ENCODE measurements around the gene GPR33.
"Not testable (repeated sequence)": the region's sequence is repeated elsewhere in the genome, so short reads cannot be mapped to it uniquely, and the experiment has no call there.

GPR33 gene, protein sequence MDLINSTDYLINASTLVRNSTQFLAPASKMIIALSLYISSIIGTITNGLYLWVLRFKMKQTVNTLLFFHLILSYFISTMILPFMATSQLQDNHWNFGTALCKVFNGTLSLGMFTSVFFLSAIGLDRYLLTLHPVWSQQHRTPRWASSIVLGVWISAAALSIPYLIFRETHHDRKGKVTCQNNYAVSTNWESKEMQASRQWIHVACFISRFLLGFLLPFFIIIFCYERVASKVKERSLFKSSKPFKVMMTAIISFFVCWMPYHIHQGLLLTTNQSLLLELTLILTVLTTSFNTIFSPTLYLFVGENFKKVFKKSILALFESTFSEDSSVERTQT

DNA sequence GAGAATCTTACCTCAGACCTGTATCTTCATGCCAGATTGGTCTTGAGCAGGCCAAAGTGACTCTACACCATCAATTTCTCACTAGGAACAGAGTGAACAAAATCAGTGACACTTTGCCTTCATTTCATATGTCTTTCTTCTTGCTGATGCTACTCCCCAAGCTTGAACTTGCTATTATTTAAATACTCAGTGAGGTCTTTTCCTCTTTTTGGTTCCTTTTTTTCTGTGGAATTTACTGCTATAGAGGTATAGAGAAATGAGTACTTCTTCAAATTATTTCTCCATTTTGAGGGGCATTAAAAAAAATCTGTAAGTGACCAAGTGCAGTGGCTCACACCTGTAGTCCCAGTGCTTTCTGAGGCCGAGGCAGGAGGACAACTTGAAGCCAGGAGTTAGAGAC lies at the start of gene GPR33:
GPR33 (minus strand) TSS at position 154 of the 400 bp plus-strand sequence. CDS start 4,074 bp downstream, outside the sequence.
- no peak for DNase-seq

DNA sequence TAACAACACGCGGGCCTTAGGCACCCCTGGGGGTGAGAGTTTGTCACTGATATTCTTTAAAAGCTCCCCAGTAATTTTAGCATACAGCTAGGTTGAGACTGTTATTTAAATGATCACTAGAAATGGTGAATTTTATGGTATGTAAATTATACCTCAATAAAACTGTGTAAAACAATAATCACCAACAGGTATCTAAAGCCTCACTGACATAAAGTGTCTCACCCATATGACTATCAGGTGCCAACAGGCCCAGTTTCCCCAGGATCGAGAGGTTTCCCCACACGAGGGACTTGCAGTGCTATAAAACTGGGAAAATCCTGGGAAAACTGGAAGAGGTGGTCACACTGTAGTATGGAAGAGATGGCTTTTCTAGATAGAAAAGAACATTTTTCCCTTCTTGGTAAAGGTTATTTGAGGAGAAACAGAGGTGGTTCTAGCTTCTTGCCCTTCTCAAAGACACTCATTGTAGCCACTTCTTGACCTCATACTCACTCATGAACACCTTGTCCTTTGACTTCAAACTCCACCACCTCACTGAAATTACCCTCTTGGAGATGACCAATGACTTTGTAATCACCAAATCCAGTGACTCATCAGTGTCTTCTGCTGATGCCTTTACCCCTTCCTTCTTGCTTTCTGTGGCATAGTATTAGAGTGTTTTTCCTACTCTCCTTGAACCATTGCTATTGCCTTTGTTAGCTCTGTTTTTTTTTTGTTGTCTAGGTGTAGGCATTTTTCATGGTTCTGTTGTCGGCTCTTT lies 48.5 kb upstream of the GPR33 start:
- DNase-seq = no peak

DNA sequence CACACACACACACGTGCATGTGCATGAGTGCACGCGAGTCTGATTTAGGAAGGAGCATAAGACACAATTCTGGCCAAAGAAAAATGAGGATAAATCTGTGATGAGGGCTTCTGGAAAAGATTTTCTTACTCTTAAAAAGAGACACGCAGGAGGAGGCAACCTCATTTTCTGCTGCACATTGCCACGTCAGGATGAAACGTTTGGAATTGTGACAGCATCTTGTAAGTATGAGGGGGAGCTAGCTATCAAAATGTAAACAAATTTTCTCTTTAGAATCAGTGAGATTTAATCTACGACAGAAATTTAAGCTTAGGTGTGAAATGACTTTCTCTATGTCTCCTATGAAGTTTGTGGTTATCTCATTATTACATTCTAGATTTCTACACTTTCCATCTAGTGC lies 42.3 kb upstream of the GPR33 start:
- DNase-seq = no peak

DNA sequence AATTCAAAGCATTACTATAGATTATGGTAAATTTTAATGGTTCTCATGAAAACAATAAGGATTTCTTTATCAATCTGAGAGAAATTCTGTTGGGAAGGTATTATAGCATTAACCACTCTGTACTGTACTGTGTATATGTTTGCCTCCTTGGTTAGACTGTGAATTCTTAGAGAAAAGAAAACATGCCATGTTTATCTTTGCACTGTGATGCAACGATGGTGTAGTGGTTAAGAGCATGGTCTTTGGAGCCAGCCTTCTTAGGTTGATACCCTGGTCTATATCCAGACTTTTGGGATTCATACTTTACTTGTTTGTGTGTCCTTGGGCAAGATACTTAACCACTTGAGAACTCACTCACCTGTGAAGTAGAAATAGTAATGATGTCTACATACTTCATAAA lies 41.2 kb upstream of the GPR33 start:
- no peak for DNase-seq

DNA sequence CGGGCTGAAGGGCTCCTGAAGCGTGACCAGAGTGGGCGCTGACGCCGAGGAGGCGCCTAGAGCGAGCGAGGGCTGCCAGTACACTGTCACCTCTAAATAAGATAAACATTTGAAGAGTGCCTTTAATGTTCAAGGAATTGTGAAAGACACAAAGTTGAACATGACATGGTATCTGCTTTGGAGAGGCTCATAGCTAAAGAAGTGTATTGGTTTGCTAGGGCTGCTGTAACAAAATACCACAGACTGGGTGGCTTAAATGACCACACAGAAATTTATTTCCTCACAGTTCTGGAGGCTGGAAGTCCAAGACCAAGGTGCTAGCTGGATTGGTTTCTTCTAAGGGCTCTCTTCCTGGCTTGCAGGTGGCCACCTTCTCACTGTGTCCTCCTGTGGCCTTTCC lies 39.7 kb upstream of the GPR33 start:
- no peak for DNase-seq

DNA sequence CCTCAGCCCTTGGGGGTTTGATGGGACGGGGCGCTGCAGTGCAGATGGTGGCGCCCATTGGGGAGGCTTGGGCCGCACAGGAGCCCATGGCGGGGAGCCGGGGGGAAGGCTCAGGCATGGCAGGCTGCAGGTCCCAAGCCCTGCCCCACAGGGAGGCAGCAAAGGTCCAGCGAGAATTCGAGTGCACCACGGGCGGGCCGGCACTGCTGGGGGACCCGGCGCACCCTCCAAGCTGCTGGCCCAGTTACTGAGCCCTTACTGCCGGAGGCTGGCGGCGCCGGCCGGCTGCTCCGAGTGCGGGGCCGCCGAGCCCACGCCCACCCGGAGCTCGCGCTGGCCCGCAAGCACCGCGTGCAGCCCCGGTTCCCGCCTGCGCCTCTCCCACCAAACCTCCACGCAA lies 39.2 kb upstream of the GPR33 start:
- DNase-seq = no peak

DNA sequence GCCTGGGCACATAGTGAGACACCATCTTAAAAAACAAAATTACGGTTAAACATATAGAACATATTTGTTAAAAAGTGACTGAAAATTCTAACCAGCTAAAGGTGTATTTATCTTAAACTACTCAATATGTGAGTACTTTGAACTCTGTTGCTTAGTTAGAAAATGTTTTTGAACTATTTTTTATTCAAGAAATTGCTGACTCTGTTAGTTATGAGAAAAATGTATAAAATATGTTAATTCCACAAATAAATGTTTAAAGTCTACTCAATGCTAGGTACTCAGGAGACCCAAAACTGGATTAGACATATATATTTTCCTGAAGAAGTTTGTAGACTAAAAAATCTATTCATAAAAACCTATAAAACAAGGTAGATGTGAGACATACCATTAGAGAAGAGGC lies 23.0 kb upstream of the GPR33 start:
- DNase-seq = no peak

DNA sequence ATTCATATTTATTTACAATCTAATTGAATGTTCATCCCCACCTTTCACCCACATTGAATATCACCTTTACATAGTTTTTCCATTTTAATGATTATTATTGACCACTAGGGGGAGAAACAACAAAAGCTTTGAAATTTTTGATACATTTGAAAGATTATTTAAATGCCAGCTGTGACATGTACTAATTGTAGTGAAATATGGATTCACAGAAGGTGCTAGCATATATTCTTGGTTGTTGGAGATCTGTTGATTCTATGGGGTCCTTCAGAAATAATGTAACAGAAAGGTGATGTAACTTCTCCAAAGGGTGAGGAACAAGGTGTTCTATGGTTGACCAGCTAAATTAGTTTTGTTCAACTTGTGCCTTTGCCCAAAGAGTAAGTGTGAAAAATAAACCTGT lies 22.4 kb upstream of the GPR33 start:
- DNase-seq = no peak

DNA sequence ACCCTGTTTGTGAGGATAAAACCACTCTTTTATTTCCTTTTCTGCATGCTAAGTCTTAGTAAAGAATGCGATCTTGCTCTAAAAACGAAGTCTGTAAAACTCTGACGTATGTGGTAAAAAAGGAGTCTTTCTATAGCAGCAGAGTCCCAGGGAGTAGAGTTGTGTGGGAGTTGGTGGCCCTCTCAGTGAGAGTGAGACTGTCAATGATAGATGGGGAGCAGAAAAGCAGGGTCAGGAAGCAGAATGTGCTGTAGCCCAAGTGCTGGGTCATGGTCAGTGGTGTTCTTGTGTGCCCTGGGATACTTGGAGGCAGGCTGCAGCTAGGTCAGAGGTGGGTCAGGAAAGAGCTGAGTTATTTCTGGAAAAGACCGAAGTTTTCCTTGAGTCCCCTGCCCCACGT lies 20.3 kb upstream of the GPR33 start:
- no peak for DNase-seq

DNA sequence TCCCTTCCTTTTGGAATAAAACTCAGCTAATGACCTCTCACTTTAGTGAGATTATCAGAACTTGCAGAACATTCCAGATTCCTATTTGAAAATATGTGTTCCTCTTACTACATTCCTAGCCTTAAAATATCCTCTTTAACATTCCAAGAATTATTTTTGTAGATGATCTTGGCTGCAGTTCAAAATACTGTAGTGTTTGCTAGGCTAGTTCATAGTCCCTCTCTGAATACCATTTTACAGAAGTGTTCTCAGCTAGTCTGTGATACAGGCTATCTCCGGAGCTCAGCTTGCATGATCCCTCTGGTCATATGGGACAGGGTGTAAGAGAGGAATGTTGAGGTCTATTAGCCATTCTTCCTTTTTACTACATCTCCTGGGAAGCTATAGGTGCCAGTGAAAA lies 17.6 kb upstream of the GPR33 start:
- DNase-seq = no peak

DNA sequence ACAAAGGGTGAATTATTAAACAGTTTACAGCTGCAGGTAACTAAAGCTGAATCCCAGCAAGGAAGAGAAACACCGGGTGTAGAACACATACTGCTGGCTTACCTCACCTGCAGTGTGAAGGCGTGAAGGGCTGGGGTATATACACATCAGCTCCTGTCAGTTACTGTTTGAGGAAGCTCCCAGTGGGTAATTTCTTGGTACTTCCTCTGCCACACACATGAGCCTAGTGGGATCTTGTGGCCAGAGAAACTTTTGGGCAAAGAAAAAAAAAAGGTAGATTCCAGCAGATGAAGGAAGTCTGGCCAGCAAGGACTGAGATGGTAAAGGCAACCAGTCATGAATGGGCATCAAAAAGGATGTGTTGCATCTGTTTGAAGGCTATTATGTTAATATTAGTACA lies 14.0 kb upstream of the GPR33 start:
- DNase-seq = no peak

DNA sequence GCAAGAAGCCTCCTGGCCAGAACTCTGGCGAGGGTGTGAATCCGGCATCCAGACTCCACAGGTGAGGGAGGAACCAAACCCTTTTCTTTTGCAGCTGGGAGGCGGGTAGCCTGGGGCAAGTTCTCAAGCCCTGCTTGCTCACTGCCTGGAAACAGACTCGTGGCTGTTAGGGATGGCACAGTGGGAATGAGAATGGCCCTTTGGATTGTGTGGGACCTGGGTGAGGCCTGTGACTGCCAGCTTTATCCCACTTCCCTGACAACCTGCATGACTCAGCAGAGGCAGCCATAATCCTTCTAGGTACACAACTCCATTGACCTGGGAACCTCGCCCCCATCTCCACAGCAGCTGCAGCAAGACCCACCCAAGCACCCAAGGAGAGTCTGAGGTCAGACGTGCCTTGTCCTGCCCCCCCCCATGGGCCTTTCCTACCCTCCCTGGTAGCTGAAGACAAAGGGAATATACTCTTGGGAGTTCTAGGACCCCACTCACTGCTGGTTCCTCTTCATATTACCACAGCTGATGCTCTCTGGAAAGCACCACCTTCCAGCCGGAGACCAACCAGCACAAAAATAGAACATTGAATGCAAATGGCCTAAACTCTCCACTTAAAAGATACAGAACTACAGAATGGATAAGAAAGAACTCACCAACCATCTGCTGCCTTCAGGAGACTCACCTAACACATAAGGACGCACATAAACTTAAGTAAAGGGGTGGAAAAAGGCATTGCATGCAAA lies 5.1 kb upstream of the GPR33 start:
- no peak for DNase-seq

DNA sequence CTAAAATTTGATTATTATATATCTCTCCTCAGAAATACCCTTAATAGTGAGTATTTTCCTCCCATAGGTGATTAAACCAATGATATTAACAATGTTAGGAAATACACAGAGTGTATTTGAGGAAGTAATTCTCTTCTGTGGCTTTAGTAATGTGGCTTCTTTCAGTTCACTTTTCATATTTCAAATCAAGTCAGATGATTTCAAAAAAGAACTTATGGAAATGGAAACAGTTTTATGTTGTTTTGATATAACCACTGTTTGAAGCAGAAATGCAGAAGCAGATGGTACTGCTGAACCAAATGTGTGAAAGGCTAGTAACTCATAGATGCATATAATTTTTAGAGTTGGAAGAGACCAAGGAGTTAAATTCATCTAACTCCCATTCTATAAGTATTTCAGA lies 1.9 kb upstream of the GPR33 start:
- DNase-seq = no peak

DNA sequence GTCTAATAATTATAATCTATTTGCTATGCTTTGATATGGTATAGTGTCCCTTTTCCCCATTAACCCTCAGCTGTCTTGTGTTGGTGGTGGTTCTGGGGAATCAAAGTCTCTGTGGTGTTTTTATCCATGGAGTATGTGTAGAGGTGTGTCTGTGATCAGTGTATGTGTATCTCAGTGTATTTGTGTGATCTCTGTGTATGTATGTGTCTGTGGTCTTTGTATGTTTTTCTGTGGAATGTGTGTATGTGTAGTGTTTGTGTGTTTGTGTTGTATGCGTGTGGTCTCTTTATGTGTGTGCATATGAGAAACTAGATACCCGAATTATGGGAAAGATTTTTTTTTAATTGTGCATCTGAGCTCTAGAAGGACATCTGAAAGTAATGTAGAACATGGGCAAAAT lies 1.1 kb downstream of the GPR33 start:
- no peak for DNase-seq

DNA sequence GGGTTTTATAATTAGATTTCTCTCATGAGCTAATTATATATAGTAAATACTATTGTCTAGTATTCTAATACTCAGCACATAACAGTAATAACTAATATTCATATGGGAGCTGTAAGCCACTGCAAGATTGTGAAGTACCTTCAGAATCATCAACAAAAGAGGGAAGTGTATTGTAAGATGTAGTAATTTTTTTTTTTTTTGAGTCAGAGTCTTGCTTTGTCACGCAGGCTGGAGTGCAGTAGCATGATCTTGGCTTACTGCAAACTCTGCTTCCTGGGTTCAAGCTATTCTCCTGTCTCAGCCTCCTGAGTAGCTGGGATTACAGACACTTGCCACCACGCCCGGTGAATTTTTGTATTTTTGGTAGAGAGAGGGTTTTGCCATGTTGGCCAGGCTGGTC lies 3.1 kb downstream of the GPR33 start:
- no peak for DNase-seq

DNA sequence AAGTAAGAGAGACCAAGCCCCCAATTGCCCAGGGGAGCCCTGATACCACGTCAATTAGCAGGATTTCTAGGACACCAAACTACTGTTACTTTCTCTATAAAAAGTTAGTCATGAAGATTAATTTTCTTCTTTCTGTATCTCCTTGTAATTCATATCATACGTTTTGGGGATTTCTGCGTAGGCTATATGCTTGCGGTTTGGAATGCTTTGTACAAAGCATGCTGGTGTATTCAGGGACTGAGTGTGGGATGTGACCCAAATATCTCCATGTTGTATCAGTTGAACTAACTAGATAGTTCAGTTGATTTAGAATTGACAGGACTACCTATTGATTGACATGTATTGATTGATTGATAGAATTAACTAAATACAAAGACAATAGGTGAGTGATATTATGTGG lies 7.7 kb downstream of the GPR33 start:
- DNase-seq = no peak

DNA sequence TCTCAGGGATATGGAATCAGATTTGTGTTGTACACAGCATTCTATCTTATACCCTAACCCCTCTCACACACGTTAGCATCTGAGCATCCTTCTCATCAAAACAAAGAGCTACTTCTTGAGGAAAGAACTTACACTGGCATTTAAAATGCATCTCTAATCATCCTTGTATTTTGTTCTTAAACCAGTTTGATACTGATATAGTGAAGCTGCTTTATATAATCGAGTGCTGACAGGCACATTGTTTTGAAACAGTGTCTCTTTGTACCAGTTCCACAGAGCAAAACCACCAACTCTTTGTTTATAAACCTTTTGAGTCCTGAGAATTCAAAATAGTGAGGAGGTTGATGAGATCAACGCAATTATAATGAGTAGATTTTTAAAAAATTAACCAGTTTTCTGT lies 8.8 kb downstream of the GPR33 start:
- DNase-seq = no peak

DNA sequence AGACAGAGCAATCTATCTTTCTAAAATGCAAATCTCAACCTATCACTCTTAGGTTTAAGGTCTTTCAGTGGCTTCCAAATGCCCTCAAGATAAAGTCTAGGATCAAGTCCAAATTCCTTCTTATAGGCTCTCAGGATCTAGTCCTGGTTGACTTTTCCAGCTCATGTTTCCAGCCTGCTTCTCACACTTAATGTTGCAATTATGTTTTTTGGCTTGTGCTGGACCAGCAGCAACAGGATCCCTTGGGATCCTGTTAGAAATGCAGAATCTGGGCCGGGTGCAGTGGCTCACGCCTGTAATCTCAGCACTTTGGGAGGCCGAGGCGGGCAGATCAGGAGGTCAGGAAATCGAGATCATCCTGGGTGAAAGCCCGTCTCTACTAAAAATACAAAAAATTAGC lies 10.6 kb downstream of the GPR33 start:
- no peak for DNase-seq

DNA sequence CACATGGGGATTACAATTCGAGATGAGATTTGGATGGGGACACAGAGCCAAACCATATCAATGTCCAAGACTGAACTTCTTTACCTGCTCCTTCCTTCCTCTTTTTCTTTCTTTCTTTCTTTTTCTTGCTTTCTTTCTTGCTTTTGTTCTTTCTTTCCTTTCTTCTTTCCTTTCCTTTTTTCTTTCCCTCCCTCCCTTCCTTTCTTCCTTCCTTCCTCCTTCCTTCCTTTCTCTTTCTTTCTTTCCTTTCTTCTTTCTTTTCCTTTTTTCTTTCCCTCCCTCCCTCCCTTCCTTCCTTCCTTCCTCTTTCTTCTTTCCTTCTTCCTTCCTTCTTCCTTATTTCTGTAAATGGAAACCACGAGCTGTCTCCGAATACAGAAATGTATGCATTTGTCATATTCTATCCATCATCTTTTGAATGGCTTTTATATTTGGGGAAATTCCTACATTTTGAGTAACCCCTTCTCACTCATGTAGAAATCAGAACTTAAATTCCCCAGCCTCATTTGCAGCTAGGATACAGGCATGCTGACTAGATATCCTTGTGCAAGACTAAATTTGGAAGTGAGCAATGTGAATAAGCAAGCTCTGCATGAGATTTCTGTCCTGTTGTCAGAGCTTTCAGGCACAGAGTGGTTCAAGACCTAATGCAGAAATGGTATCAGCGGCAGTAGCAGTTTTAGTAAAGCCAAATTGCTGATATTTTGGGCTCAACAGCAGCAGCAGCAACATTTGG lies 11.5 kb downstream of the GPR33 start:
- no peak for DNase-seq

DNA sequence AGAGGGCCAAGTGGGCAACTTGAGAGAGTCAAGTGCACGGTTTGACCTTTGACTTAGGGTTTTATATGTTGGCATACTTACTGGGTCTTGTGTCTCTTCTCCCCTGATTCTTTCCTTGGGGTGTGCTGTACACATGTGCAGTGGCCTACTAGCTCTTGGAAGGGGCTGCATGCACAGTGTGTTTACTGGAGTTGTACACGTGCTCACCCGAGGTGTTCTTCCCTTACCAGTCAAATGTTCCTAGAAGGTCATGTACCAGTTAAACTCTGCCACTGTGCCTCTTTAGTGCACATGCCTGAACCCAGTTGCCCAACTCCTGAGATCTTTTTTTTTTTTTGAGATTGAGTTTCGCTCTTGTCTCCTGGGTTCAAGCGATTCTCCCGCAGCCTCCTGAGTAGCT lies 21.3 kb downstream of the GPR33 start:
- no peak for DNase-seq

DNA sequence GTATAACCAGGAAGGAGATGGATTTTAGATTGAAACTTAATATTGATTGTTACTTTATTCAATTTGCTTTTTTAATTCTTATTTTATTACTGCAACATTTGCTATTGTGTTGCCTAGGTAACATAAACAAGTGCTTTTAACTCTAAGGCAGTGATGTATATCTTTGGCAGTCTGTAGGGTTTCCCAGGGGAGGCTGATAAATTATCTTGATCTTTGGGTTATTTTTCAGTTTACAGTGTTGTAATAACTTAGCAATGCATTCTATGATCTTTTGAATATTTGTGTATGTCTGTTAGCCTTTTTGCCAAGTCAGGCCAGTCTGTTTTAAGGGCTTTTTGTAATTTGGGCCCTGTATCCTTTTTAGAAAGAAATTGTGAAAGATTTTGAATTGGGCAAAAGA lies 22.7 kb downstream of the GPR33 start:
- no peak for DNase-seq

DNA sequence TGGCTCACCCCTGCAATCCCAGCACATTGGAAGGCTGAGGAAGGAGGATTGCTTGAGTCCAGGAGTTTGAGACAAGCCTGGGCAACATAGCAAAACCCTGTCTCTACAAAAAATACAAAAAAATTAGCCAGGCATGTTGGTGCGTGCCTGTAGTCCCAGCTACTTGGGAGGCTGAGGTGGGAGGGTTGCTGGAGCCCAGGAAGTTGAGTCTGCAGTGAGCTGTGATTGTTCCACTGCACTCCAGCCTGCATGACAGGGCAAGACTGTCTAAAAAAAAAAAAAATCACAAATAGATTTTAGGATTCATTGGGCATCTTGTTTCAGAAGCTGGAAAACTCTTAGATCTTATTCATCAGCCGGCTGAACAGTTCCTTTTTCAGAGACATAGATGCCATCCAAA lies 25.4 kb downstream of the GPR33 start:
- DNase-seq = not testable (repeated sequence)

DNA sequence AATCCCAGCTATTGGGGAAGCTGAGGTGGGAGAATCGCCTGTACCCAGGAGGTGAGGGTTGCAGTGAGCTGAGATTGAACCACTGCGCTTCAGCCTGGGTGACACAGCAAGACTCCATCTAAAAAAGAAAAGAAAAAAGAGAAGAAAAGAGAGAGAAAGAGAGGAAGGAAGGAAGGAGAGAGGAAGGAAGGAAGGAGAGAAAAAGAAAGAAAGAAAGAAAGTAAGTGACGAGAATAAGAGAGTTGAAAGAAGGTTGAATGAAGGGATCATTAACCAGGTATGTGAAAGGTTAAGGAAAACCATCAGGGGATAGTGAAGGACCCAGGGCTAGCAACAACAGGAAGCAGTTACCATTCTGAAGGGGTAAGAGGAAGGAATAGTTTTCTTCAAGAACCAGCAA lies 26.3 kb downstream of the GPR33 start:
- no peak for DNase-seq
